Stimulated activated CD8-positive, alpha-beta memory T cell treated with anti-CD3 and anti-CD28 coated beads, Interleukin-12 subunit alpha, Interleukin-12 subunit beta, amount 100 ng/mL, for 4 hours (primary cell): ENCODE measurements around the gene CHFR.
"Not testable (repeated sequence)": the region's sequence is repeated elsewhere in the genome, so short reads cannot be mapped to it uniquely, and the experiment has no call there.

Source experiments
- DNase-seq: peaks from one replicate; pipeline ENCODE4 v3.0.0-alpha.2; 2020; ENCODE audit warnings: low read depth

The CHFR gene

DNA sequence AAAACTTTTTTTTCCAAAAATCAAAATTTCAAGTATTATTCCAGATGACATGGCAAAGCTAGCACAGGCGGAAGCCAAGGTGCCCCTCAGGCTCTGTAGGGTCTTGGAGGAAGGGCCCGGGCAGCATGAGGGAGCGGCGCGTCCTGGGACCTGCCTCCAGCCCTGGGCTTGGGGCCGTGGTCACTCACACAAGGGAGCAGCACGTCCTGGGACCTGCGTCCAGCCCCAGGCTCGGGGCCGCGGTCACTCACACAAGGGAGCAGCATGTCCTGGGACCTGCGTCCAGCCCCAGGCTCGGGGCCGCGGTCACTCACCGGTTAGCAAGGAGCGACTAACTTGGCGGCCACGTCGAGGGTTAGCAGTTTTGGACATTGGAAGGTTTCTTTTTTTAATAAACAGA, 46.9 kb downstream of the CHFR start:
- no peak for DNase-seq

DNA sequence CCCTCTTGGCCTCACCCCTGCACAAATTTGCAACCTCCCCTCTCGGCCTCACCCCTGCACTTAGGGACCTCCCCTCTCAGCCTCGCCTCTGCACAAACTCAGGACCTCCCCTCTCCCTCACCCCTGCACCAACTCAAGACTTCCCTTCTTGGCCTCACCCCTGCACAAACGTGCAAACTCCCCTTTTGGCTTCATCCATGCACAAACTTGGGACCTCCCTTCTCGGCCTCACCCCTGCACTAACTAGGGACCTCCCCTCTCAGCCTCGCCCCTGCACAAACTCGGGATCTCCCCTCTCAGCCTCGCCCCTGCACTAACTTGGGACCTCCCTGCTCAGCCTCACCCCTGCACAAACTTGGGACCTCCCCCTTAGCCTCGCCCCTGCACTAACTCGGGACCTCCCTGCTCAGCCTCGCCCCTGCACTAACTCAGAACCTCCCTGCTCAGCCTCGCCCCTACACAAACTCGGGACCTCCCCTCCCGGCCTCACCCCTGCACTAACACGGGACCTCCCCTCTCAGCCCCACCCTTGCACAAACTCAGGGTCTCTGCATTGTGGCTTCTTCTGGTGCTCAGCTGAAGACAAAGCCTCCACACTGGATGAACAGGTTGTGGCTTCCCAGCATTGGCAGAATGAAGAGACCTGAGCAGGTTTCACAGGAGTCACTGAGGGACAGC, 47.7 kb downstream of the CHFR start:
- DNase-seq = no peak

DNA sequence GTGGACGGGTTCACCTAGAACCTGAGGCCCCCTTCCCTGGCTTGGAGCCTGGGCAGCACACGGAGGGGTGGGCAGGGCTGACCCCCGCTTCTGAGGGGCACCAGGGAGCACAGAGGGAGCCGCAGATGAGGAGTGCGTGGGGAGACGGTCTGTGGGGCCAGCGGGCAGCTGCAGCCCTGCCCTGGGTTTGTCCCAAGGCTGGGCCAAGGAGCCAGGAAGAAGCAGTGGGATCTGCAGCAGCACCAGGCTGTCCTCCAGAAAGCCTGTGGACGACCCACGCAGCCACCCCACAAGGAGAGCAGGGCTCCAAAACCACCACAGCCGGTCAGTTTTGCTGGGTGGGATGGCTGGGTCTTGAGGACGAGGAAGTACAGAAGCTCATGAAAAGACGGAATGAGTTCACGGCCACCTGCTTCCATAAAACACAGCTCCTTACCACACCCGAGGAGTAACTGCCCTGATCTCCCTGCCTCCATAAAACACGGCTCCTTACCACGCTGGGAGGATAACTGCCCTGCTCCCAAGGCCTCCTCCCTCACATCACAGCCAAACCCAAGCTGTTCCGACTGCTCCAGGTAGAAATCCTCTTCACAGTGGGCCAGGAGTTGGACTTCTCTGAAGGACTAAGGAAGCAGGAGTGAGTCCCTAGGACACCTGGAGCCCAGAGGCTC, 48.9 kb downstream of the CHFR start:
- no peak for DNase-seq

DNA sequence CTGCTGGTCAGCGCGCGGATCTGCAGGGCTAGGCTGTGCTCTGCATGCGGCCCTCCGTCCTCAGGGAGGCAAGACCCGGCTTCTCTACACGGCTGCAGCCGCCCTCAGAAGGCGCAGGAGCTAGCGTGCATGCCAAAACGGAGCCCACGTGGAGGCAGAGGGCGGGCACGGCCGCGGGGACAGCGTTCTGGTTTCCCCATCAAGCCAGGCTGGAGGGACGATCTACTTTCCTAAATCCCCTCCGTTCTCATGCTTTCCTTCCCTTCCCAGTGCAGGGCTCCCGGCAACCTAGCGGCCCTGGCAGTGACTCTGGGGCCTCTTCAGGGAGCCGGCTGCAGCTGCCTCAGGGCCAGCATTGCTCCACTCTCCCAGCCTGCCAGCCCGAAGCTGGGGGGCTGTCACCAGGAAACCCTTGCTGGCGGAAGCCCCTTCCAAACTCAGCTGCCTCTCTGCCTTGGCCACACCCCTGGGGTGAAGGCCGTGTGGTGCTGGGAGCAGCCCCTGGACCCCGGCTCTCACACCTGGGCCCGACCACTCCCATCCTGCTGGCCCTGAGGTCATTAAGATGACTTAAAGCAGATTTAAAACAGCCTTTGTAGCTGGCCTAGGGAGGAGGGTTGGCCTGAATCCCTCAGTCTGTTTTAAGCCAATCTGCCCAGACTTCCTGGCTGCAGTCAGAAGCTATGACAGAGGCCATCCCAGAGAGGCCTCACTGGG, 49.6 kb downstream of the CHFR start:
- DNase-seq = no peak

DNA sequence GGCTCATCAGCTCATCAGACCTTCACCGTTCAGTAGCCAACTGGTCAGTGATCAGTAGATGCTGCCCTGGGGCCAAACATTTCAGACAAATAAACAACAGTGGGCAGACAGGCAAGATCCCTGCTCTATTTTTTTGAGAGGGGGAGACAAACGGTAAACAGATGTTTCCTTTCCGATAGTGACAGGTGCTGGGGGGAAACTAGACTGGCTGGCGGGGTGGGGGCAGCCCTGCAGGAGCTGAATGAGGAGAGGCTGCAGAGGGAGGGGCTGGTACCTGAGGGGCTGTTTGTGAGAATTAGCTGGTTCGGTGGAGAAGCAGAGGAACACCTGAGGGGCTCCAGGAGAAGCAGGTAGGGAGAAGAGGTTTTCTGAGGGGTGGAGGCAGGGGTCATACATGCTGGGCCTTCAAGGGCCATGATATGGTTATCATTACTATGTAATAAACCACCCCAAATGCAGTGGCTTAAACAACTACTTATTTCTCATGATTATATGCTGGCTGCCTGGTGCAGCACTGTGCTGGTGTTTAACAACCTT, 50.5 kb downstream of the CHFR start:
- no peak for DNase-seq

DNA sequence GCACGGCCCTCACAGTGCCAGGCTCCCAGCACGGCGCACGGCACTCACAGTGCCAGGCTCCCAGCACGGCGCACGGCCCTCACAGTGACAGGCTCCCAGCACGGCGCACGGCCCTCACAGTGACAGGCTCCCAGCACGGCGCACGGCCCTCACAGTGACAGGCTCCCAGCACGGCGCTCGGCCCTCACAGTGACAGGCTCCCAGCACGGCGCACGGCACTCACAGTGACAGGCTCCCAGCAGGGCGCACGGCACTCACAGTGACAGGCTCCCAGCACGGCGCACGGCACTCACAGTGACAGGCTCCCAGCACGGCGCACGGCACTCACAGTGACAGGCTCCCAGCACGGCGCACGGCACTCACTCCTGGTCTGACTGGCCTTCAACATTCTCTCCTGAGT, 51.2 kb downstream of the CHFR start:
- not testable (repeated sequence) for DNase-seq

DNA sequence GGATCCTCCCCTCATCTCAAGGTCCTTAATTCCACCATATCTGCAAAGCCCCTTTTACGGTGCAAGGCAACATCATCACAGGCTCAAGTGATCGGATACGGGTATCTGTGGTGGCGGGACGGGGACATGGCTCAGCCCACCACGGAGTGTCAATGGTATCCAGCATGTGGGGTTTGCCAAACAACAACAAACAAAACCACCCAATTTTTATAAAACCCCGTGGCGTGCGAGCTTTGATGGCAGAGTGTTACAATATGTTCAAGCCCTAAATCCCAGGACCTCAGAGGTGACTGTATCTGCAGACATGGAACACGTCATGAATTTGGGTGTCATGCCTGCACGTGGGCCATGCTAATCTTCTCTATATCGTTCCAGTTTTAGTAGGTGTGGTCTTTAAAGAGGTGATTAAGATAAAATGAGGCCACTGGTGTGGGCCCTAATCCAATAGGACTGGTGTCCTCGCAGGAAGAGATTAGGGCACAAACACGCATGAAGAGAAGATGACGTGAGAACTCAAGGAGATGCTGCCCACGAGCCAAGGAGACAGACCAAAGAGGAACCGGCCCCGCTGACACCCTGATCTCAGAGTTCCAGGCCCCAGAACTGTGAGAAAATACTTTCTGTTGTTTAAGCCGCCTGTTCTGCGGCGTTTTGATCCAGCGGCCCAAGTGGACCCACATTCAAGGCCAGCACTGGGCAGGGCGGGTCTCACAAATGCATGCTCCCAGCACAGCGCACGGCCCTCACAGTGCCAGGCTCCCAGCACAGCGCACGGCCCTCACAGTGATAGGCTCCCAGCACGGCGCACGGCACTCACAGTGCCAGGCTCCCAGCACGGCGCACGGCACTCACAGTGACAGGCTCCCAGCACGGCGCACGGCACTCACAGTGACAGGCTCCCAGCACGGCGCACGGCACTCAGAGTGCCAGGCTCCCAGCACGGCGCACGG, 52.1 kb downstream of the CHFR start:
- no peak for DNase-seq

DNA sequence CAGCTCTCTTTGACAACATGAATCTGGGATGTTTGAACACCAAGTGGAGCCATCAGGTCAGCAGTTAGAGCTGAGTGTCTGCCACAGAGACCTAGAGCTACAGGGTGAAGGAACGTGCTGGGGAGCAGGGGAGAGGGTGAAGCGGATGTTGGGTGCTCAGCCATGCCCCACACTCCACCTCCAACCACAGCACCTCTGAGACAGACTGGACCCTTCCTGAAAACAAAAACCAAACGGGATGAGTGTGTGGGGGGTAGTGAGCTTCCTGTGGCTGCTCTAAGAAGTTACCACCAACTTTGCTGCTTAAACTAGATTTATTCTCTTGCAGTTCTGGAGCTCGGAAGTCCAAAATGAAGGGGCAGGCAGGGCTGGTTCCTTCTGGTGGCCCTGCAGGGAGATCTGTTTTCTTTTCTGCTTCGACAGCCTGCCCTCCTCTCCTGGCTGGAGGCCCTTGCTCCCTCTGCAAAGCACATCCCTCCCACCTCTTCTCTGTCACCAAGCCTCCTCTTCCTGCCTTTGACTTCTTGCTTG, 53.2 kb downstream of the CHFR start:
- DNase-seq = no peak

DNA sequence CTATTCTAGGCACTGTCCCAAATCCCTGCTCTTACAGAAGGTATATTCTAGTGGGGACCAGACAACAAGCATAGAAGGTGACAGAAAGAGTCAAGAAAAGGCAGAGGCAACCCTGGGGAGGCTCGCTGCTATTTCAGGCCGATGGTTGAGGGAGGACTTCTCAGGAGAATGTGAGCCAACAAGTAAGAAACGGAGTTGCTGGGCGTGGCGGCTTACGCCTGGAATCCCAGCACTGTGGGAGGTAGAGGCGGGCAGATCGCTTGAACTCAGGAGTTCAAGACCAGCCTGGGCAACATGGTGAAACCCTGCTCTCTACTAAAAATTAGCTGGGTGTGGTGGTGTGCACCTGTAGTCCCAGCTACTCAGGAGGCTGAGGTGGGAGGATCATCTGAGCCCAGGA, 54.1 kb downstream of the CHFR start:
- DNase-seq = no peak

DNA sequence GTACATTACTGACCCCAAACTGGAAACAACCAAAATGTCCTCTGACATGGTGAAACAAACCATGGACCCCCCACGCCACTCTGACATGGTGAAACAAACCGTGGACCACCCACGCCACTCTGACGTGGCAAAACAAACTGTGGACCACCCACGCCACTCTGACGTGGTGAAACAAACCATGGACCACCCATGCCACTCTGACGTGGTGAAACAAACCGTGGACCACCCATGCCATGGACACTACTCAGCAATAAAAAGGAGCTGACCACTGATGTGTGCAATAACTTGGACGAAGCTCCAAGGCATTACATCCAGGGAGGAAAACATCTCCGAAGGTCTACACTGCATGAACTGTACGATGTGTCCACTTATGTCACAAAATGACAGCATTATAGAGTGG, 55.6 kb downstream of the CHFR start:
- DNase-seq = no peak

DNA sequence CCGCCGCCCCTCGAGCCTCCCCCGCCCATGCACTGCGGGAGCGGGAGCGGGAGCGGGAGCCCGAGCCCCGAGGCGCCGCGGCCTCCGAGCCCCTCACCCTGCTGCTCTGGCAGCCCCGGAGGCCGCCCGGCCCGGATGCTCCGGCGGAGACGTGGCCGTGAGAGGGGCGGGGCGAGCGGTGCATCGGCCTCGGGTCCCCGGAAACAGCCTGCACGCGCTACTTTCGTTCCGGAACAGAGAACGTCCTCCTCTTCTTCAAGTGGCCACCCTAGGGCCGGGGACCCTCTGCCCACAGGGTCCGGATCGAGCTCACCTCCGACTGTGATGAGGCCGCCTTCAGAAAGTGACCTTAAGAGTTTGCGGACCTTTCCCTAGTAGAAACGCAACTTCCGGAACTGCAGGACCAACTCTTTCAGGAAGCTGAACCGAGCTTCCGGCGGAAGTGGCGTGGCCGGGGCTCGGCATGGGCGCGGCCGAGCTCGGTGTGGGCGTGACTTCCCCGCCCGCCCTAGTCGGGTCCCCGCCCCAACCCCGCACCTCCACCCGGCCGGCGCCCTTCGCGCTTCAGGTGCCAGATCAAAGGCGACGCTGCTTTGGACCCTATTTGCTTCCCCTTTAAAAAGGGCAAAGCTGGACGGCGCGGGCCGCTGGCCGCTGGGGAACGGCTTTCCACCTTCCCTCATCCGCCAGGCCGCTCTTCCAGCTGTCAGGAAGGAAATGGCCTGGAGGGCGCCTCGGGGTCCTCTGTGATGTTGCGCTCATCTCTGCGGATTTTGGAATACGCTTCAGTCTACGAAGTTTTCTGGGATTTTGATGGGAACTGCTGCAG, 58.5 kb downstream of the CHFR start, which contains the start of gene GOLGA3:
Gene GOLGA3, minus strand, starts transcription at position 164 of the 829 bp plus-strand sequence. CDS start 6,741 bp downstream, outside the sequence.
- peak; percentile 91 for DNase-seq

DNA sequence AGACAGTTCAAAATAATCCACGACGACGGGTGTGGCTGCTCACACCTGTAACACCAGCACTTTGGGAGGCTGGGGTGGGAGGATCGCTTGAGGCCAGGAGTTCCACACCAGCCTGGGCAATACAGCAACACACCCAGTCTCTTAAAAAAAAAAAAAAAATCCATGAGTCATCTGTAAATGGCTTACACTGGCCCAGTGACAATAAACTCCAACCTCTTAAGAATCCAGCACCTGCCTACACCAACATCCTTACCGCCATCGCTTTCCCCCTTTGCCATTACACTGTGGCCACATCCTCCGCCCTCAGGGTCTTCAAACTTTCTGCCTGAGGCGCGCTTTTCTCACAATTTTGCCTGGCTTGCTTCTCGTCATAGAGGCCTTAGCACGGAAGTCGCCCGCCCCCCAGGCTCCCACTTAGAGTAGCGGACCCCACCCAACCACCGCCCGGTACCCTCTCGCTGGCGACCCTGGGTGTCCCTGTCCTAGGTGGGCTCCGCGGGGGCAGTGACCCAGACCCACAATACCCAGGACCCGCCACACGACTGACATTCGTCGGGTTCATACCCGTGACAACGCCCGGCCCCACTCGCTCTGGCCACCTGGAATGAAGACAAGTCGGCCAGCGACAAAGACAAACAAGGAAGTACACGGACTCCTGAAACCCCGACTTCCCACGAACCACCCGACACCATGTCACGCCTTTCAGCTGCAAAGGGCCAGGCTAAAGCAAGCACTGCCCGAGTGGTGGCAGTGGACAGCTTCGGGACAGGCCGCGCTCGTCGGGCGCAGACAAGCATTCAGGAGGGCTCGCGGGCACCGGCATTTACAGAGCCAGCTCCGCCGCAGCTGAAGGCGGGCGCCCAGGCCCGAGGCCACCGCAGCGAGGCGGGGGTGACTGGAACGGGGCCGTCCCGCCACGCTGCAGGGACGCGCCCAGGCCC, 59.4 kb downstream of the CHFR start:
- no peak for DNase-seq

DNA sequence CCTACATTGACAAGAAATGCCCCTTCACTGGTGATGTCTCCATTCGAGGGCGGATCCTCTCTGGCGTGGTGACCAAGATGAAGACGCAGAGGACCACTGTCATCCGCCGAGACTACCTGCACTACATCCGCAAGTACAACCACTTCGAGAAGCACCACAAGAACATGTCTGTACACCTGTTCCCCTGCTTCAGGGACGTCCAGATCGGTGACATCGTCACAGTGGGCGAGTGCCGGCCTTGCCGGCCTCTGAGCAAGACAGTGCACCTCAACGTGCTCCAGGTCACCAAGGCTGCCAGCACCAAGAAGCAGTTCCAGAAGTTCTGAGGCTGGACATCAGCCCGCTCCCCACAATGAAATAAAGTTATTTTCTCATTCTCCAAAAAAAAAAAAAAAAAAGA, 61.5 kb downstream of the CHFR start:
- no peak for DNase-seq

DNA sequence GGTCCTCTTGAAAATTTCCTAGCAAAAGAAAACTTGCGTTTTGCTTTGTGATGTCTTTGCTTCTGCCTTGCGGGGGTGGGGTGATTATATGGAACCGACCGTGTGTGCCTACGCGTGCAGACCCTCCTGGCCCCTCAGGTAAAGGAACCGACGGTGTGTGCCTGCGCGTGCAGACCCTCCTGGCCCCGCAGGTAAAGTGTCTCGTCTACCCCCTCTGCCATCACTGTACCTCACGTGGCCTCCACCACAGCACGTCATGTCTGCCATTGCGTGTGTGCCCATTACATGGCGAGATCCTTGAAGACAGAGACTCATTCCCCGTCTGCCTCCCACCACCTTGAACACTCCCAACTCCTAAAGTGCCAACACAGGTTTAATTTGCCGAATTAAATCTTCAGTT, 62.3 kb downstream of the CHFR start:
- no peak for DNase-seq

DNA sequence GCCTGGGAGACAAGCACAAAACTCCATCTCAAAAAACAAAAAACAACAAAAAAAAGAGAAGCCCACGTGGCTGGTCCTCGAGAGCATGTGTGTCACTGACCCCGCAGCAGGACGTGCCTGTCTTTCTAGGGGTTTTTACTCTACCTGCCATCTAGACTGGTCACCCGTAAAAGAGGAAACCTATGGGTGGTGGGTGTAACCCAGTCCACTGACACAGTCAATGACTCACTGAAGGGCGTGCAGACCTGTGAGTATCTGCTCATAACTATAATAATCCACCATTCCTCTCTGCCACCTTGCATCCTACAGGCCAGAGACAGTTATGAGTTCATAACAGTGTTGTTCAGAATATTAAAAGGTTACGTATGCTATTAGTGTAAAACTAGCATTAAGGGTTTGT, 63.4 kb downstream of the CHFR start:
- no peak for DNase-seq

DNA sequence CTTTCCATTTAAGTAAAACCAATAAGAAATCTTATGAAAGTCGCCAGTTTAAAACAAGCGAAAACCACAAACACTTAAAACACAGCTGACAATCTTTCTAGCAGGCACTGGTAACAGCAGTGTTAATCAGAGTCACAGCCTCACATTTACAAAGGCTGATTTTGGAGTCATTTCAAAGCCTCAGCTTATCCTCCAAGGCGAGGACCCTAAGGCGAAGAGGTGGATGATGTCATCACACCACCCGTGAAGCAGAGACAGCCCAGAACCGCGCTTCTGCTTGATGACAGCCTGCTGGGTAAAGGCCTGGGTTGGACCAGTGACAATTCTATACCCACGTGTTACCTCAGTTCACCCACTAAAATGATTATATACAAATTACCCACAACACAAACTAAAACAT, 68.8 kb downstream of the CHFR start:
- DNase-seq = no peak

DNA sequence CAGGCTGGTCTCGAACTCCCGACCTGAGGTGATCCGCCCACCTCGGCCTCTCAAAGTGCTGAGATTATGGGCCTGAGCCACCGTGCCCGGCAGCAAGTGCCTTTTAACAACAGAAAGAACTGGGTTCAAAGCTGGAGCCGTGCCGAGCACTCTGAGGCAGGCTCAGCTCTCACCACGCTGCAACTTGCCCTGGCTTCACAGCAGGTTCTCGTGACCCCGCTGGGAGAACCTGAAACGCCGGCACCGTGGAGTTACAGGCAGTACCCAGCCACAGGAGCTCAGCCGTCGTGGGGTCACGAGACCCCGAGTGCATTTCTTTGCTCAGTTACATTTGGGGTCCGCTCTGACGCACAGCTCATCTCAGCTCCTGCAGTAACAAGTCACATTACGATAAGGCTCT, 73.2 kb downstream of the CHFR start:
- DNase-seq = no peak

DNA sequence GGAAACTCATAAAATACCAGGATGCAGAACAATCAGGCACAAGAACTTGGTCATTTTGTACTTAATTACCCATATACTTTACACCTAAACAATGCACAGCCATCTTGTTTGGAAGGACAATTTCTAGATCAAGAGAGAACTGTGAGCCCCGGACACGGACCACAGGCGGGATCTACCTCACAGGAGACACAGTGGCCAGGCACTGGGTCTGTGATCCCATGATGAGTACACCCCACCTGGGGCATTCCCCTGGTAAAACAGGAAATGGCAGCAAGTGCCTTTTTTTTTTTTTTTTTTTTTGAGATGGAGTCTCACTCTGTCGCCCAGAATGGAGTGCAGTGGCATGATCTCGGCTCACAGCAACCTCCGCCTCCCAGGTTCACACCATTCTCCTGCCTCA, 74.0 kb downstream of the CHFR start:
- DNase-seq = no peak

DNA sequence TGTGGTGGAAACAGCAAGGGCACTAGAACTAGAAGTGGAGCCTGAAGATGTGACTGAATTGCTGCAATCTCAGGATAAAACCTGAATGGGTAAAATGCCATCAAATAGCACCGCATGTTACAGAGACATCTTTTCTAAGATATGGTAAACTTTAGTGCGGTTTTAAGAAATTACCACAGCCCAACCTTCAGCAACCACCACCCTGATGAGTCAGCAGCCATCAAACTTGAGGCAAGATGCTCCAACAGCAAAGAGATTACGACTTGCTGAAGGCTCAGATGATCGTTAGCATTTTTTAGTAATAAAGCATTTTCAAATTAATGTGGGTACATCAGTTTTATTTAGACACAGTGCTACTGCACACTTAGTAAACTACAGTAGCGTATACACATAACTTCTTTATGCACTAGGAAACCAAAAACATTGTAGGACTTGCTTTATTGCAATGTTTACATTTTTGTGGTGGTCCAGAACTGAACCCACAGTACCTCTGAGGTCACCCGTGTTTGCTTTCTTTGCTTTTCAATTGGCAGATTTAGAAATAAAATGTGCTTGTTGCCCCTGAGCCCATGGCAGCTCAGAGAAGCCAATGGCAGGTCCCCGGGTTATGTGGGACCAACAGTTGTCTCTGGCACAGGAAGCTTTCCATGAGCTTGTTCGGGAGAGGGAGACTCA, 74.6 kb downstream of the CHFR start:
- no peak for DNase-seq
